ENCODE measurements around the gene PBX2. TPM values are rescaled to one million over a fixed set of nuclear protein-coding genes. Genes with fewer than 3 reads are reported as not detected.

PBX2 gene
- total and polyA plus RNA-seq, 2 experiments from 2014 or later: 7.2 to 111 TPM

GRCh38 chr6:32158052-32158451 lies 31.9 kb downstream of the PBX2 start:
- H3K79me2 ChIP-seq (replicated peaks; ENCODE audit: insufficient read depth): no peaks in the 10 kb centered on the region
- H3K4me1 ChIP-seq (ENCODE audit: insufficient read depth): peaks cover 2% of the 10 kb centered on the region; the same call in 1 of the 2 replicates
- DNase-seq (ENCODE audit: low spot score) (no peak), ATAC-seq (no peak)
- no peaks in the 10 kb centered on the region for H3F3A ChIP-seq (replicated peaks; ENCODE audit: low read depth)
- no peak overlapping the region for H3K4me3 ChIP-seq
- no peaks in the 10 kb centered on the region; the same call in 2 of the 3 replicates for H3K9me3 Mint-ChIP-seq
- no peak overlapping the region for H2AFZ ChIP-seq
- peaks cover 12% of the 10 kb centered on the region for H3K36me3 ChIP-seq (ENCODE audit: insufficient read depth)
- TF ChIP-seq ZNF331 (CRISPR knock-in tag; IDR thresholded peaks at IDR 0.05; ENCODE audit: low read depth) (no peak), NANOG (IDR thresholded peaks at IDR 0.05; ENCODE audit: borderline replicate concordance) (no peak), EZH2 (IDR thresholded peaks at IDR 0.05; ENCODE audit: low read depth, unreplicated experiment) (no peak), EZH2phosphoT487 (IDR thresholded peaks at IDR 0.05; ENCODE audit: unreplicated experiment) (no peak), JUNB (IDR thresholded peaks at IDR 0.05; ENCODE audit: unreplicated experiment) (no peak), ZNF462 (CRISPR knock-in tag; IDR thresholded peaks at IDR 0.05) (no peak), POLR2AphosphoS5 (IDR thresholded peaks at IDR 0.05; ENCODE audit: low read depth) (no peak), STAT1 (IDR thresholded peaks at IDR 0.05; ENCODE audit: unreplicated experiment) (no peak), CREB1 (CRISPR knock-in tag; IDR thresholded peaks at IDR 0.05; ENCODE audit: low read depth) (no peak), ZNF114 (CRISPR knock-in tag; IDR thresholded peaks at IDR 0.05) (no peak)
- TF ChIP-seq, protein P1, sequence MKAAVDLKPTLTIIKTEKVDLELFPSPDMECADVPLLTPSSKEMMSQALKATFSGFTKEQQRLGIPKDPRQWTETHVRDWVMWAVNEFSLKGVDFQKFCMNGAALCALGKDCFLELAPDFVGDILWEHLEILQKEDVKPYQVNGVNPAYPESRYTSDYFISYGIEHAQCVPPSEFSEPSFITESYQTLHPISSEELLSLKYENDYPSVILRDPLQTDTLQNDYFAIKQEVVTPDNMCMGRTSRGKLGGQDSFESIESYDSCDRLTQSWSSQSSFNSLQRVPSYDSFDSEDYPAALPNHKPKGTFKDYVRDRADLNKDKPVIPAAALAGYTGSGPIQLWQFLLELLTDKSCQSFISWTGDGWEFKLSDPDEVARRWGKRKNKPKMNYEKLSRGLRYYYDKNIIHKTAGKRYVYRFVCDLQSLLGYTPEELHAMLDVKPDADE (IDR thresholded peaks at IDR 0.05): no peak
- TF ChIP-seq, protein P2, sequence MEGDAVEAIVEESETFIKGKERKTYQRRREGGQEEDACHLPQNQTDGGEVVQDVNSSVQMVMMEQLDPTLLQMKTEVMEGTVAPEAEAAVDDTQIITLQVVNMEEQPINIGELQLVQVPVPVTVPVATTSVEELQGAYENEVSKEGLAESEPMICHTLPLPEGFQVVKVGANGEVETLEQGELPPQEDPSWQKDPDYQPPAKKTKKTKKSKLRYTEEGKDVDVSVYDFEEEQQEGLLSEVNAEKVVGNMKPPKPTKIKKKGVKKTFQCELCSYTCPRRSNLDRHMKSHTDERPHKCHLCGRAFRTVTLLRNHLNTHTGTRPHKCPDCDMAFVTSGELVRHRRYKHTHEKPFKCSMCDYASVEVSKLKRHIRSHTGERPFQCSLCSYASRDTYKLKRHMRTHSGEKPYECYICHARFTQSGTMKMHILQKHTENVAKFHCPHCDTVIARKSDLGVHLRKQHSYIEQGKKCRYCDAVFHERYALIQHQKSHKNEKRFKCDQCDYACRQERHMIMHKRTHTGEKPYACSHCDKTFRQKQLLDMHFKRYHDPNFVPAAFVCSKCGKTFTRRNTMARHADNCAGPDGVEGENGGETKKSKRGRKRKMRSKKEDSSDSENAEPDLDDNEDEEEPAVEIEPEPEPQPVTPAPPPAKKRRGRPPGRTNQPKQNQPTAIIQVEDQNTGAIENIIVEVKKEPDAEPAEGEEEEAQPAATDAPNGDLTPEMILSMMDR (conservative IDR thresholded peaks at IDR 0.05; ENCODE audit: low read depth in 2 of 2): no peak
- TF ChIP-seq, protein P3, sequence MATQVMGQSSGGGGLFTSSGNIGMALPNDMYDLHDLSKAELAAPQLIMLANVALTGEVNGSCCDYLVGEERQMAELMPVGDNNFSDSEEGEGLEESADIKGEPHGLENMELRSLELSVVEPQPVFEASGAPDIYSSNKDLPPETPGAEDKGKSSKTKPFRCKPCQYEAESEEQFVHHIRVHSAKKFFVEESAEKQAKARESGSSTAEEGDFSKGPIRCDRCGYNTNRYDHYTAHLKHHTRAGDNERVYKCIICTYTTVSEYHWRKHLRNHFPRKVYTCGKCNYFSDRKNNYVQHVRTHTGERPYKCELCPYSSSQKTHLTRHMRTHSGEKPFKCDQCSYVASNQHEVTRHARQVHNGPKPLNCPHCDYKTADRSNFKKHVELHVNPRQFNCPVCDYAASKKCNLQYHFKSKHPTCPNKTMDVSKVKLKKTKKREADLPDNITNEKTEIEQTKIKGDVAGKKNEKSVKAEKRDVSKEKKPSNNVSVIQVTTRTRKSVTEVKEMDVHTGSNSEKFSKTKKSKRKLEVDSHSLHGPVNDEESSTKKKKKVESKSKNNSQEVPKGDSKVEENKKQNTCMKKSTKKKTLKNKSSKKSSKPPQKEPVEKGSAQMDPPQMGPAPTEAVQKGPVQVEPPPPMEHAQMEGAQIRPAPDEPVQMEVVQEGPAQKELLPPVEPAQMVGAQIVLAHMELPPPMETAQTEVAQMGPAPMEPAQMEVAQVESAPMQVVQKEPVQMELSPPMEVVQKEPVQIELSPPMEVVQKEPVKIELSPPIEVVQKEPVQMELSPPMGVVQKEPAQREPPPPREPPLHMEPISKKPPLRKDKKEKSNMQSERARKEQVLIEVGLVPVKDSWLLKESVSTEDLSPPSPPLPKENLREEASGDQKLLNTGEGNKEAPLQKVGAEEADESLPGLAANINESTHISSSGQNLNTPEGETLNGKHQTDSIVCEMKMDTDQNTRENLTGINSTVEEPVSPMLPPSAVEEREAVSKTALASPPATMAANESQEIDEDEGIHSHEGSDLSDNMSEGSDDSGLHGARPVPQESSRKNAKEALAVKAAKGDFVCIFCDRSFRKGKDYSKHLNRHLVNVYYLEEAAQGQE (IDR thresholded peaks at IDR 0.05; ENCODE audit: unreplicated experiment): no peak
- H3K4me3 Mint-ChIP-seq: no peak overlapping the region
- H3K27ac ChIP-seq (ENCODE audit: low read depth): no peak overlapping the region
- H4K20me1 ChIP-seq (replicated peaks; ENCODE audit: insufficient read depth): 0 out of 2 replicates have a peak, but pooled peaks cover 4% of the 10 kb centered on the region
- peaks cover 19% of the 10 kb centered on the region for H3K4me1 Mint-ChIP-seq
- peaks cover 14% of the 10 kb centered on the region for H3K27me3 Mint-ChIP-seq (ENCODE audit: insufficient read depth, low read depth, poor library complexity)
- H3K4me2 ChIP-seq: no peak overlapping the region
- no peaks in the 10 kb centered on the region for H3K9me2 ChIP-seq (ENCODE audit: insufficient read depth)
- peaks cover 51% of the 10 kb centered on the region for H3K36me3 Mint-ChIP-seq (ENCODE audit: low read depth)
- peaks cover 3% of the 10 kb centered on the region for H3K27me3 ChIP-seq (ENCODE audit: insufficient read depth)
- no peak overlapping the region for H3K27ac Mint-ChIP-seq
